SK-N-SH treated with all-trans-retinoic acid at 6 μM for 48 hours (cell line): ENCODE measurements around the gene CD4.

Source experiments
- ISL1 ChIP-seq: fragments of 250-450 bp; sonication (Bioruptor Pico); IDR thresholded peaks from 2 replicates; pipeline ENCODE4 v2.1.2; 2022; ENCODE audit warnings: mild to moderate bottlenecking, moderate library complexity
- OSR1 ChIP-seq: fragments of 250-450 bp; sonication (Bioruptor Pico); IDR thresholded peaks from 2 replicates; pipeline ENCODE4 v1.8.0; 2022; ENCODE audit warnings: moderate library complexity, mild to moderate bottlenecking, inconsistent platforms
- RARB ChIP-seq: fragments of 250-450 bp; sonication (Bioruptor Pico); IDR thresholded peaks from 2 replicates; pipeline ENCODE4 v1.8.0; 2021; ENCODE audit warnings: mild to moderate bottlenecking, moderate library complexity
- SNAI2 ChIP-seq: fragments of 250-450 bp; sonication (Bioruptor Pico); IDR thresholded peaks from 2 replicates; pipeline ENCODE4 v1.5.0; 2020; ENCODE audit warnings: mild to moderate bottlenecking, moderate library complexity
- TOX ChIP-seq: fragments of 250-450 bp; sonication (Bioruptor Pico); IDR thresholded peaks from 2 replicates; pipeline ENCODE4 v1.8.0; 2021; ENCODE audit warnings: mild to moderate bottlenecking, moderate library complexity, borderline replicate concordance
- ZFP3 ChIP-seq: fragments of 250-450 bp; sonication (Bioruptor Pico); IDR thresholded peaks from 2 replicates; pipeline ENCODE4 v1.5.0; 2020; ENCODE audit warnings: mild to moderate bottlenecking, moderate library complexity
- ZFP30 ChIP-seq: fragments of 450-650 bp; formaldehyde crosslinking; IDR thresholded peaks from 2 replicates; pipeline ENCODE4 v1.5.0; 2022; ENCODE audit warnings: mild to moderate bottlenecking, moderate library complexity
- ZNF70 ChIP-seq: fragments of 450-650 bp; formaldehyde crosslinking; IDR thresholded peaks from 2 replicates; pipeline ENCODE4 v1.5.0; 2020; ENCODE audit warnings: mild to moderate bottlenecking, moderate library complexity
- TF ChIP-seq, protein P1 (sequence below): fragments of 250-450 bp; sonication (Bioruptor Pico); IDR thresholded peaks from 2 replicates; pipeline ENCODE4 v1.5.1; 2021; ENCODE audit warnings: mild to moderate bottlenecking, moderate library complexity
- TF ChIP-seq, protein P2 (sequence below): fragments of 250-450 bp; sonication (Bioruptor Pico); IDR thresholded peaks from 2 replicates; pipeline ENCODE4 v1.8.0; 2021; ENCODE audit warnings: low read depth, mild to moderate bottlenecking, moderate library complexity, borderline replicate concordance

- no peak for TF ChIP-seq ZFP3
- TF ChIP-seq SNAI2 (CRISPR knock-in tag), result no peak
- TF ChIP-seq ZFP30 (CRISPR knock-in tag), result no peak
- TF ChIP-seq ZNF70, result no peak
- TF ChIP-seq OSR1 (CRISPR knock-in tag), result no peak
- TF ChIP-seq RARB (CRISPR knock-in tag), result no peak
- TF ChIP-seq, protein P1, sequence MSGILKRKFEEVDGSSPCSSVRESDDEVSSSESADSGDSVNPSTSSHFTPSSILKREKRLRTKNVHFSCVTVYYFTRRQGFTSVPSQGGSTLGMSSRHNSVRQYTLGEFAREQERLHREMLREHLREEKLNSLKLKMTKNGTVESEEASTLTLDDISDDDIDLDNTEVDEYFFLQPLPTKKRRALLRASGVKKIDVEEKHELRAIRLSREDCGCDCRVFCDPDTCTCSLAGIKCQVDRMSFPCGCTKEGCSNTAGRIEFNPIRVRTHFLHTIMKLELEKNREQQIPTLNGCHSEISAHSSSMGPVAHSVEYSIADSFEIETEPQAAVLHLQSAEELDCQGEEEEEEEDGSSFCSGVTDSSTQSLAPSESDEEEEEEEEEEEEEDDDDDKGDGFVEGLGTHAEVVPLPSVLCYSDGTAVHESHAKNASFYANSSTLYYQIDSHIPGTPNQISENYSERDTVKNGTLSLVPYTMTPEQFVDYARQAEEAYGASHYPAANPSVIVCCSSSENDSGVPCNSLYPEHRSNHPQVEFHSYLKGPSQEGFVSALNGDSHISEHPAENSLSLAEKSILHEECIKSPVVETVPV, result no peak
- TF ChIP-seq, protein P2, sequence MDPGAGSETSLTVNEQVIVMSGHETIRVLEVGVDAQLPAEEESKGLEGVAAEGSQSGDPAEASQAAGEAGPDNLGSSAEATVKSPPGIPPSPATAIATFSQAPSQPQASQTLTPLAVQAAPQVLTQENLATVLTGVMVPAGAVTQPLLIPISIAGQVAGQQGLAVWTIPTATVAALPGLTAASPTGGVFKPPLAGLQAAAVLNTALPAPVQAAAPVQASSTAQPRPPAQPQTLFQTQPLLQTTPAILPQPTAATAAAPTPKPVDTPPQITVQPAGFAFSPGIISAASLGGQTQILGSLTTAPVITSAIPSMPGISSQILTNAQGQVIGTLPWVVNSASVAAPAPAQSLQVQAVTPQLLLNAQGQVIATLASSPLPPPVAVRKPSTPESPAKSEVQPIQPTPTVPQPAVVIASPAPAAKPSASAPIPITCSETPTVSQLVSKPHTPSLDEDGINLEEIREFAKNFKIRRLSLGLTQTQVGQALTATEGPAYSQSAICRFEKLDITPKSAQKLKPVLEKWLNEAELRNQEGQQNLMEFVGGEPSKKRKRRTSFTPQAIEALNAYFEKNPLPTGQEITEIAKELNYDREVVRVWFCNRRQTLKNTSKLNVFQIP (CRISPR knock-in tag), result no peak
- no peak for TF ChIP-seq TOX
- TF ChIP-seq ISL1 (CRISPR knock-in tag), result no peak
Observed at GRCh38 chr12:6846316-6846869, 57.1 kb downstream of the CD4 start.
